Panc1 (cell line): Measurements from ENCODE around the gene EPOP. TPM values are rescaled to one million over a fixed set of nuclear protein-coding genes. Genes with fewer than 3 reads are reported as not detected.

Experiments used
- ATAC-seq: fragments of 200-7000 bp; cut with Tn5 transposase; 2 replicates; pipeline ENCODE4 v1.9.1; 2020; ENCODE audit warnings: mild to moderate bottlenecking, moderate library complexity
- BruUV-seq: library from RNA; stranded (reverse); fragments of 400-500 nt; replicated peaks from 2 replicates; lab custom pipeline; 2021; lab: Mats Ljungman, UMichigan
- CTCF ChIA-PET: fragments of 300-600 bp; sonication (Branson Sonifier 250); formaldehyde crosslinking; loops from one replicate; lab custom pipeline; 2022; ENCODE audit warnings: antibody characterized with exemption; lab: Charles Lee
- POLR2A ChIA-PET: fragments of 300-600 bp; sonication (Branson Sonifier 250); formaldehyde crosslinking; loops from one replicate; lab custom pipeline; 2022; ENCODE audit warnings: antibody characterized with exemption; lab: Charles Lee
- DNase-seq: peaks from one replicate; pipeline ENCODE4 v3.0.0-alpha.2; 2010; ENCODE audit warnings: low read depth, low spot score
- H3K27ac ChIP-seq: 2 replicates; pipeline ENCODE4 v1.5.1; 2011; ENCODE audit warnings: mild to moderate bottlenecking, low read length, inconsistent platforms
- H3K27me3 ChIP-seq: fragments of 200-500 bp; sonication (Bioruptor generic); 2 replicates; pipeline ENCODE4 v1.6.0; 2014; ENCODE audit warnings: low read length, inconsistent platforms; ENCODE audit not compliant: control insufficient read depth, insufficient read depth
- H3K36me3 ChIP-seq: fragments of 200-500 bp; sonication (Bioruptor generic); 2 replicates; pipeline ENCODE4 v1.5.1; 2014; ENCODE audit warnings: inconsistent platforms, mild to moderate bottlenecking, low read length, moderate library complexity; ENCODE audit not compliant: control insufficient read depth, insufficient read depth
- H3K4me1 ChIP-seq: 2 replicates; pipeline ENCODE4 v1.5.1; 2011; ENCODE audit warnings: inconsistent platforms, mild to moderate bottlenecking, low read length, moderate library complexity; ENCODE audit not compliant: control insufficient read depth, insufficient read depth
- H3K4me3 ChIP-seq, 2 experiments: 2 replicates each; pipeline ENCODE4 v1.5.1; 2011 to 2012; ENCODE audit warnings: low read depth in 2 of 2, low read length in 2 of 2, mild to moderate bottlenecking in 2 of 2, inconsistent platforms in 1 of 2, moderate library complexity in 1 of 2
- H3K9me3 ChIP-seq: fragments of 200-500 bp; sonication (Bioruptor generic); 2 replicates; pipeline ENCODE4 v1.5.1; 2014; ENCODE audit warnings: low read depth, mild to moderate bottlenecking, inconsistent platforms, low read length, moderate library complexity; ENCODE audit not compliant: control insufficient read depth, insufficient read depth
- POLR2AphosphoS5 ChIP-seq: IDR thresholded peaks from 2 replicates; pipeline ENCODE4 v1.6.1; 2012; ENCODE audit warnings: mild to moderate bottlenecking, low read depth, low read length, moderate library complexity
- REST ChIP-seq, 2 experiments: IDR thresholded peaks; 2 replicates each; pipeline ENCODE4 v1.6.1; 2011 to 2012; ENCODE audit warnings: low read depth in 2 of 2, control low read depth in 1 of 2, low read length in 1 of 2, mild to moderate bottlenecking in 1 of 2, moderate library complexity in 1 of 2; ENCODE audit not compliant: insufficient read depth in 1 of 2
- SIN3A ChIP-seq: IDR thresholded peaks from 2 replicates; pipeline ENCODE4 v1.6.1; 2012; ENCODE audit warnings: low read depth, mild to moderate bottlenecking, low read length, moderate library complexity, borderline replicate concordance; ENCODE audit not compliant: insufficient read depth
- TCF7L2 ChIP-seq: IDR thresholded peaks from 2 replicates; pipeline ENCODE4 v1.6.1; 2011; ENCODE audit warnings: mild to moderate bottlenecking, low read depth, low read length, inconsistent platforms
- in situ Hi-C: cut with HindIII; loops from 2 replicates; pipeline ENCODE4 v1.10.0; 2016; ENCODE audit warnings: low sequenced_read_pairs, low pct_unique_long_range_greater_than_20kb
- intact Hi-C: fragments of 100-400 bp; cut with micrococcal nuclease; formaldehyde crosslinking; loops from one replicate; pipeline ENCODE4 v1.10.0; 2022; ENCODE audit not compliant: unreplicated experiment
- total RNA-seq: library from RNA; stranded (reverse); gene quantifications from one replicate; pipeline ENCODE4 v1.2.1, GENCODE V29; 2021; ENCODE audit not compliant: unreplicated experiment
- TF ChIP-seq, protein P1 (sequence below): fragments of 450-650 bp; IDR thresholded peaks from 2 replicates; pipeline ENCODE4 v1.5.1; 2017; ENCODE audit warnings: mild to moderate bottlenecking

Gene EPOP
- total RNA-seq, 1 experiment from 2014 or later: 19.9 TPM

- peak overlapping the region; percentile 66 for H3K27ac ChIP-seq
- intact Hi-C loops (no loop called here), in situ Hi-C loops (no loop called here)
- H3K4me1 ChIP-seq: peaks cover under 1% of the 10 kb centered on the region
- ChIA-PET CTCF (no interaction called here), POLR2A (interaction anchor here (0.6 kb wide), 1 partner anchor 194 kb away, joined by 3 read pairs; no protein-coding TSS in a partner anchor)
- TF ChIP-seq TCF7L2 (no peak), REST (IDR thresholded peaks at IDR 0.05; ENCODE audit: insufficient read depth in 1 of 2, low read depth in 2 of 2, low read length in 1 of 2) (no peak), SIN3A (no peak), POLR2AphosphoS5 (no peak)
- TF ChIP-seq, protein P1, sequence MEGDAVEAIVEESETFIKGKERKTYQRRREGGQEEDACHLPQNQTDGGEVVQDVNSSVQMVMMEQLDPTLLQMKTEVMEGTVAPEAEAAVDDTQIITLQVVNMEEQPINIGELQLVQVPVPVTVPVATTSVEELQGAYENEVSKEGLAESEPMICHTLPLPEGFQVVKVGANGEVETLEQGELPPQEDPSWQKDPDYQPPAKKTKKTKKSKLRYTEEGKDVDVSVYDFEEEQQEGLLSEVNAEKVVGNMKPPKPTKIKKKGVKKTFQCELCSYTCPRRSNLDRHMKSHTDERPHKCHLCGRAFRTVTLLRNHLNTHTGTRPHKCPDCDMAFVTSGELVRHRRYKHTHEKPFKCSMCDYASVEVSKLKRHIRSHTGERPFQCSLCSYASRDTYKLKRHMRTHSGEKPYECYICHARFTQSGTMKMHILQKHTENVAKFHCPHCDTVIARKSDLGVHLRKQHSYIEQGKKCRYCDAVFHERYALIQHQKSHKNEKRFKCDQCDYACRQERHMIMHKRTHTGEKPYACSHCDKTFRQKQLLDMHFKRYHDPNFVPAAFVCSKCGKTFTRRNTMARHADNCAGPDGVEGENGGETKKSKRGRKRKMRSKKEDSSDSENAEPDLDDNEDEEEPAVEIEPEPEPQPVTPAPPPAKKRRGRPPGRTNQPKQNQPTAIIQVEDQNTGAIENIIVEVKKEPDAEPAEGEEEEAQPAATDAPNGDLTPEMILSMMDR: no peak
- no peaks in the 10 kb centered on the region for H3K27me3 ChIP-seq
- ATAC-seq (no peak), DNase-seq (no peak)
- no peaks in the 10 kb centered on the region; the same call in 1 of the 2 replicates for H3K36me3 ChIP-seq
- no peaks in the 10 kb centered on the region for H3K9me3 ChIP-seq
- peak overlapping the region; percentile 67 to 79 for H3K4me3 ChIP-seq
- BruUV-seq: no TSS peak
Measured at GRCh38 chr17:38706505-38707216, 31.9 kb upstream of the EPOP start.

- ATAC-seq: 0 out of 2 replicates have a peak, but pooled peaks have one; percentile 2
- Histone ChIP-seq H3K4me1 (peaks cover 8% of the 10 kb centered on the region), H3K4me3 (peak overlapping the region; percentile 67 to 79), H3K27ac (peak overlapping the region; percentile 66), H3K27me3 (no peaks in the 10 kb centered on the region), H3K9me3 (no peaks in the 10 kb centered on the region), H3K36me3 (no peaks in the 10 kb centered on the region; the same call in 1 of the 2 replicates)
- intact Hi-C loops (no loop called here), in situ Hi-C loops (no loop called here)
- ChIA-PET POLR2A (interaction anchor here (0.6 kb wide), 2 partner anchors 159 to 193 kb away, joined by 3 to 7 read pairs; no protein-coding TSS in a partner anchor), CTCF (no interaction called here)
- no peak for DNase-seq
- BruUV-seq: no TSS peak
- no peak for TF ChIP-seq SIN3A
- TF ChIP-seq, protein P1: no peak
- no peak for TF ChIP-seq TCF7L2
- no peak for TF ChIP-seq POLR2AphosphoS5
- no peak for TF ChIP-seq REST (IDR thresholded peaks at IDR 0.05; ENCODE audit: insufficient read depth in 1 of 2, low read depth in 2 of 2, low read length in 1 of 2)
Measured at GRCh38 chr17:38705803-38706504, 31.2 kb upstream of the EPOP start.
